ENCODE results near the gene PHRF1.

The PHRF1 gene

GRCh38 chr11:625636-626268 is 49.5 kb downstream of the PHRF1 start:
- TF ChIP-seq, protein P1, sequence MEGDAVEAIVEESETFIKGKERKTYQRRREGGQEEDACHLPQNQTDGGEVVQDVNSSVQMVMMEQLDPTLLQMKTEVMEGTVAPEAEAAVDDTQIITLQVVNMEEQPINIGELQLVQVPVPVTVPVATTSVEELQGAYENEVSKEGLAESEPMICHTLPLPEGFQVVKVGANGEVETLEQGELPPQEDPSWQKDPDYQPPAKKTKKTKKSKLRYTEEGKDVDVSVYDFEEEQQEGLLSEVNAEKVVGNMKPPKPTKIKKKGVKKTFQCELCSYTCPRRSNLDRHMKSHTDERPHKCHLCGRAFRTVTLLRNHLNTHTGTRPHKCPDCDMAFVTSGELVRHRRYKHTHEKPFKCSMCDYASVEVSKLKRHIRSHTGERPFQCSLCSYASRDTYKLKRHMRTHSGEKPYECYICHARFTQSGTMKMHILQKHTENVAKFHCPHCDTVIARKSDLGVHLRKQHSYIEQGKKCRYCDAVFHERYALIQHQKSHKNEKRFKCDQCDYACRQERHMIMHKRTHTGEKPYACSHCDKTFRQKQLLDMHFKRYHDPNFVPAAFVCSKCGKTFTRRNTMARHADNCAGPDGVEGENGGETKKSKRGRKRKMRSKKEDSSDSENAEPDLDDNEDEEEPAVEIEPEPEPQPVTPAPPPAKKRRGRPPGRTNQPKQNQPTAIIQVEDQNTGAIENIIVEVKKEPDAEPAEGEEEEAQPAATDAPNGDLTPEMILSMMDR (IDR thresholded peaks at IDR 0.05), result no peak
- peaks cover 55% of the 10 kb centered on the region for H3K27me3 ChIP-seq

GRCh38 chr11:626475-627307 is 50.4 kb downstream of the PHRF1 start, which contains the start of gene SCT:
Gene SCT (minus strand): TSS chr11:627181. CDS start chr11:627143, 38 bp downstream.
- H3K36me3 ChIP-seq, result no peaks in the 10 kb centered on the region
- no peak within 1 kb of the TSS for H3K4me3 ChIP-seq (ENCODE audit: low read depth in 1 of 2, low read length in 1 of 2)
- no peak within 1 kb of the TSS for H3K27ac ChIP-seq
- TF ChIP-seq, protein P1 (IDR thresholded peaks at IDR 0.05), result no peak
- no peaks in the 10 kb centered on the region for H3K4me1 ChIP-seq (ENCODE audit: control insufficient read depth in 1 of 2, insufficient read depth in 1 of 2, low read depth in 1 of 2, low read length in 1 of 2)
- H3K9me3 ChIP-seq, result no peaks in the 10 kb centered on the region
- H3K27me3 ChIP-seq, result peaks cover 55% of the 10 kb centered on the region

More at GRCh38 chr11:625636-626268, 49.5 kb downstream of the PHRF1 start:
- H3K36me3 ChIP-seq, result no peaks in the 10 kb centered on the region
- H3K9me3 ChIP-seq, result no peaks in the 10 kb centered on the region
- no peak overlapping the region for H3K4me3 ChIP-seq (ENCODE audit: low read depth in 1 of 2, low read length in 1 of 2)
- H3K4me1 ChIP-seq (ENCODE audit: control insufficient read depth in 1 of 2, insufficient read depth in 1 of 2, low read depth in 1 of 2, low read length in 1 of 2), result no peaks in the 10 kb centered on the region
- H3K27ac ChIP-seq, result no peak overlapping the region

- Histone ChIP-seq H3K27me3 (peaks cover 55% of the 10 kb centered on the region), H3K4me3 (ENCODE audit: low read depth in 1 of 2, low read length in 1 of 2) (no peak overlapping the region), H3K4me1 (ENCODE audit: control insufficient read depth in 1 of 2, insufficient read depth in 1 of 2, low read depth in 1 of 2, low read length in 1 of 2) (no peaks in the 10 kb centered on the region), H3K9me3 (no peaks in the 10 kb centered on the region), H3K27ac (no peak overlapping the region), H3K36me3 (no peaks in the 10 kb centered on the region)
- TF ChIP-seq, protein P1 (IDR thresholded peaks at IDR 0.05), result no peak
Measured at GRCh38 chr11:627308-627576, 51.0 kb downstream of the PHRF1 start.

DNA sequence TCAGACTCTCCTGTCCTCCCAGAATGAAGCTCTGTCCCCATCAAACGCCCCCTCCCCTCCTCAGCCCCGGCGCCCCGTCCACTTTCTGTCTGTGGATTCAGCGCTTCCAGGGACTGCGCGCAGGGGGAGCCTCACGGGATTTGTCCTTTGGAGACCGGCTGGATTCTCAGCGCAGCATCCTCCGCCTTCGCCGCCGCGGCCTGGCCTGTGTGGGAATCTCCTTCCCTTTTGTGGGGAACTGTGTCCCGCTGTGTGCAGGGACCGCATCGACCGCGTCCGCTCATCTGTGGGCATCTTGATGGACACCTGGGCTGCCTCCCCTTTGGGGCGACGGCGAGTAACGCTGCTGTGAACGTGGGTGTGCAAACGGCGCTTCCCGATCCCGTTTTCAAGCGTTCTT is 51.8 kb downstream of the PHRF1 start:
- no peaks in the 10 kb centered on the region for H3K4me1 ChIP-seq (ENCODE audit: control insufficient read depth in 1 of 2, insufficient read depth in 1 of 2, low read depth in 1 of 2, low read length in 1 of 2)
- TF ChIP-seq, protein P1 (IDR thresholded peaks at IDR 0.05), result no peak
- H3K36me3 ChIP-seq, result no peaks in the 10 kb centered on the region
- H3K4me3 ChIP-seq (ENCODE audit: low read depth in 1 of 2, low read length in 1 of 2), result no peak overlapping the region
- H3K27me3 ChIP-seq, result peaks cover 55% of the 10 kb centered on the region
- H3K27ac ChIP-seq, result no peak overlapping the region
- no peaks in the 10 kb centered on the region for H3K9me3 ChIP-seq

GRCh38 chr11:629237-629583 is 52.9 kb downstream of the PHRF1 start:
- H3K36me3 ChIP-seq, result no peaks in the 10 kb centered on the region
- no peaks in the 10 kb centered on the region for H3K9me3 ChIP-seq
- TF ChIP-seq, protein P1 (IDR thresholded peaks at IDR 0.05), result no peak
- H3K4me3 ChIP-seq (ENCODE audit: low read depth in 1 of 2, low read length in 1 of 2), result no peak overlapping the region
- peaks cover 55% of the 10 kb centered on the region for H3K27me3 ChIP-seq
- H3K27ac ChIP-seq, result no peak overlapping the region
- H3K4me1 ChIP-seq (ENCODE audit: control insufficient read depth in 1 of 2, insufficient read depth in 1 of 2, low read depth in 1 of 2, low read length in 1 of 2), result no peaks in the 10 kb centered on the region
